CD4-positive, alpha-beta T cell treated with Interleukin-17A for 4 hours (primary cell): ENCODE measurements around the gene LCN6.
"Not testable (repeated sequence)": the region's sequence is repeated elsewhere in the genome, so short reads cannot be mapped to it uniquely, and the experiment has no call there.

Source experiments
- DNase-seq: peaks from one replicate; pipeline ENCODE4 v3.0.0-alpha.2; 2020; ENCODE audit warnings: mixed read lengths

Gene LCN6

DNA sequence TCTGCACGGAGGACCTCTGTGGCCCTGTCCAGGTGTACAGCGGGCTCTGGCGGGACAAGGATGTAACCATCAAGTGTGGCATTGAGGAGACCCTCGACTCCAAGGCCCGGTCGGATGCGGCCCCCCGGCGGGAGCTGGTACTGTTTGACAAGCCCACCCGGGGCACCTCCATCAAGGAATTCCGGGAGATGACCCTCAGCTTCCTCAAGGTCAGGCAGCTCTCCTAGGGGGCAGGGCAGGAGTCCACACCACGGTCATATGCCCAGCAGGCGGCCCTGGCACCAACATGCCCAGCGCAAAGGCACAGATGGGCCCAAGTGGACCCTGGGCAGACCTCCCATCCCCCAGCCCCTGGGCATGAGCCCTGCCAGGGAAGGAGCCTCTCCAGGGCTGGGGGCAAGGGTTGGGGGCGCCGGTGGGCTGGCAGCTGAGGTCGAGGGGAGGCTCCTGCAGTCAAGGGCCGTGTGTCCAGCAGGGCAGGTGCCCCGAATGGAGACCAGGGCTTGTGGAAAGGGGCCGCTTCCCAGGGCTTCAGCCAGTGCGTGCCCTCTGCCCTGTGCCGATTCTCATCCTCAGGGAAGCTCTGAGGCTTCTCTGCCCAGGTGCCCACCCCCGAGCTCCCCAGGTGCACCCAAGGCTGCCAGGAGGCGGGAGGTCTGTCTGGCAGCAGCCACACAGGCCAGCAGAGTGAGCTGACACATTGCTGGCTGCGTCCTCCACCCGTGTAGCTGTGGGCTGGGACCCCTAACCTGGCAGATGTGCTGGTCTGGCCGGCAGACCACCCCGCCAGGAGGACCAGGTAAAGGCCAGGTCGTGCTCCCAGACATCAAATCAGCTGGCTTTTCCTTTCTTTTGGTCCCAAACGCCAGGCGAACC is 26.0 kb downstream of the LCN6 start:
- DNase-seq, result no peak

DNA sequence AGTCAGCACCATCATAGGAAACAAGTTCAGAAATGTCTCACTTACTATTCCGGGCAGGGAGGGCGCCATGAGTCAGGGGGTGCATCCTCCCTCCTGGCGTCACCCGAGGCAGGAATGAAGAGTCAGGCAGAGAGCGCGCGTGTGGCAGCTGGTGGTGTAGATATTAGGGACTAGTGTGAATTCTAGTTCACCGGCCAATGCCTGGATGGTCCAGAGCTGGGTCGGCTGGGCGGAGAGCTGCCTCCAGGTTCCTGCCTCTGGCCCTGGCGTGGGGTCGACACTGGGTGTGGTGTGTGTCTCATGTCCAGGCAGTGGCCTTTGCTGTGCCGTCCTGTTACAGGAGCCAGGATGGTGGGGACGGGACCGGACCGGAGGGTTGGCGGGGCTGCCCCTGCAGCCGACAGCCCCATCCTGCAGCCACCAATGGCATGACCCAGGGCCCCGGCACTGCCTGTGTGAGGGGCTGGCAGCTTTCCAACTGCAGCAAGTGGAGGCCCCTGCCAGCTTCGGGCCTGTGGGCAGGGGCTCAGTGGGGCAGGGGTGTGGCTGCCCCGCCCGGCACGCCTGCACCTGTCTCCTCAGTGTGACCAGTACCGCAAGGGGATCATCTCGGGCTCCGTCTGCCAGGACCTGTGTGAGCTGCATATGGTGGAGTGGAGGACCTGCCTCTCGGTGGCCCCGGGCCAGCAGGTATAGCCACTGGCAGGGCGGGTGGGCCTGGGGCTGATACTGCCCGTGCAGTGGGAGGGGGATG is 26.8 kb downstream of the LCN6 start:
- no peak for DNase-seq

DNA sequence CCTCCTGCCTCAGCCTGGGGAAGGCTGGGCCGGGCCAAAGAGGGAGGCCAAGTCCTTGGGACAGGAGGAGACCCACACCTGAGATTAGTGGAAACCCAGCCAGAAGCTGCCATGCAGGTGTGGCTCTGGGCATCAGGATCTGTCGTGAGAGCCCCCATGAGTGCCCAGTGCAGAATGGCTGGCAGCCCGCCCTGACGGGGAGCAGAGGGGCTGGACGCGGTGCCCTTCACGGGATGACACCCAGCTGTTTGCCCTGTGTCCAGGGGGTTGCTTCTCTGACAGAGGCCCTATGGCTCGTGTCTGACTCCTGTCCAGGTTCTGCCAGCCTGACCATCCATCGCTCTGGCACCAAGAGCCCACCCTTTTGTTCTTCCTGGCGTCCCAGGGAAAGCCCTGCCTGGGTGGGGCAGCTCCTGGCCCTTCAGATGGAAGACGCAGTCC is 27.4 kb downstream of the LCN6 start:
- no peak for DNase-seq

DNA sequence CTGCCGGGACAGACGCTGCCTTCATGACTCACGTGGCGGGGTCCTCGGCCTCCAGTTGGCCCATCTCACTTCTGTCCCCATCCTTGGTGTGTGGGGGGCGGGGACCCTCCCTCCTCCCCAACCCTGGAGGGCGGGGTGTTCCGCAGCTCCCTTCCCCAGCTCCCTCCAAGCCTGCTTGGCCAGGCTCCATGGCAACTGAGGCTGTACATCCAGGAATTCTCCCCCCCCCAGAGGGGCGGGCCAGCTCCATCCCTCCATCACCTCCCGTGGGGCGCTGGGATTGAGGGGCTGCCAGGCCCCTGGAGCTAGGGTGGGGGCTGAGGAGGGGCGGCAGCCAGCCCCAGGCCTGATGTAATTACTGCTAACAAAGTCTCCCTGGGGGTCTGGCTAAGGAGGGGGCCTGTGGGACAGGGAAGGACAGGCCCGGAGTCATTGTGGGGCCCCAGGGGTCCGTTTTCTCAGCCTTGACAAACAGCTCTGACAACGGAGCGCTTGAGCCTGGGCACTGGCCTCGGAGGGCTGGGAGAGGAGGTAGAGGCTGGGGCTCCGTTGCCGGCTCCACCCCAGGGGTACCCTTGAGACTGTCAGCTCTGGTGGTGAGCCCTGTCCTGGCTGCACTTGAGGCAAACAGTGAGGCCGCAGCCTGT is 28.0 kb downstream of the LCN6 start:
- DNase-seq, result no peak

DNA sequence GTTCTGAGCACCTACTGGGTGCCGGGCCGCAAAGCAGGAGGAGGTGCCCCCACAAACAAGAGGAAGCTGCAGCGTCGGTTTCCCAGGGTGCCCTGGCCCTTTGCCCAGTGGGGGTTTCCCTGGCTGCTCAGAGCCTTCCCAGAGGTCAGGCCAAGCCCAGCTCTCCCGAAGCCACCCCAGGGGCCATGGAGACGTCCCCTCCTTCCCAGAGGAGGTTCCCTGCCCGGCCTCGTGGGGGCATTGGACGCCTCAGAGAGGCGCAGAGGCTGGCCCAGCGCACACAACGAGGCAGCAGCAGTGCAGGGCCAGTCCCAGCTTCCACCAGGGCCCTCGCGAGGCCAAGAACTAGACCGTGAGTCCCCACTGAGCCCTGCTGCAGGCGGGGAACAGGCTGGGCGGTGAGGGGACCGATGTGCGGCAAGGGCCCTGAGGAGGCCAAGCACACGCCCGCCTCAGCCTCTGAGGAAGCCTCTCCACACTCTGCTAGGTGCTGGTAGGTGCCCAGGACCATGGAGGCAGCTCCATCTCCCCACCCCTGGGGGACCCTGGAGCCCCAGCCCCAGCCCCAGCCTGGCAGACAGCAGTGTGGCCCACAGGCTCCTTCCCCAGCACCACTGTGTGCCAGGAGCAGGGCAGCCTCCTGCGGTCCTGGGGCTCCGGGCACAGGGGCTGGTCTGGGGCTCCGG is 29.0 kb downstream of the LCN6 start:
- peak; percentile 13 for DNase-seq

DNA sequence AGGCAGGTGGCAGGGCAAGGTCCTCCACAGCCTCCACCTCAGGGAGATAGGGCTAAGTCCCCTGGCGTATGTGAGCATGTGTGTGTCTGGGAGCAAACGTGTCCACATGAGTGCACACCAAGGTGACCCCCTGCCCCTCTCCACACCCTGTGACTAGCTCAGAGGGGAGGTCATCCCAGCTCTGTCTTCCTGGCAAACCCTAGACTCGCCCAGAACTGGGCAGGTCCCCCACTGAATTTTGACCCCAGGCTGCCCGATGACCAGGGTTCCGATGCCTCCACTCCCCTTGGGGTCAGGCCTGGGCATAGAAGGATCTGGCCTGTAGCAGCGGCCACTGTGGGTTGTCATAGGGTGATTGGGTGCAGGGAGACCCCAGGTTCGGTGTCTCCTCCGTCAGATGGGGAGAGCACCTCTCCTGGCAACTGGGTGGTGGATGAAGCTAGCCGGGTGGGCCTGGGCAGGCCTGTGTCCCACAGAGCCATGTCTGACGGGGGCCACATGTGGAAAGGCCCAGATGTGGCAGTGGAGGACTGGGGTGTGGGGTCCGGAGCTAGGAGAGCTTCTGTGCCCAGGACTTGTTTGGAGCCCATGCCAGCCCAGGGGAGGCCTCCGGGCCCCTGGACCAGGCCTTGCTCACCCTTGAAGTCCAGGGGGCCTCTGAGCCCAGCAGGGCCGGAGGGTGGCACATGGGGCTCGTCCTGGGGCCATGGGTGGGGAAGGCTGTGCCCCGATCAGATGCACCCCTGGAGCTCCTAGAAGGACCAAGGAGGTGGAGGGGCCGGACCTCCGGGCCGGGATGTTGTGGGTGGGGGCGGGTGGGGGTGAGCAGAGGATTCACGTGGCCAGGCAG is 29.8 kb downstream of the LCN6 start:
- no peak for DNase-seq

DNA sequence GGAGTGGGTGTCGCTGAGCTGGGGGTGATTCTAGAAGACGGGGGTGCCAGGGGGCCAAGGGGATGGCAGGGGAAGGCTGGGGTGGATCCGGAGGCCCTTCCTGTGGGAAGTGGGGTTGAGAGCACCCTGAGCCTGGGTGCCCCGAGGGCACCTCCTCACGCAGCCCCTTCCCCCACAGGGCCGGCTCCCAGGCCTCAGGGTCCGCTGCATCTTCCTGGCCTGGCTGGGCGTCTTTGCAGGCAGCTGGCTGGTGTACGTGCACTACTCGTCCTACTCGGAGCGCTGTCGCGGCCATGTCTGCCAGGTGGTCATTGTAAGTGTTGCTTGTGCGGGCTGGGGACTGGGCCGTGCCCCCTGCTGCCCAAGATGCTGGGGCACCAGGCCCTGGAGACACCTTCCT is 30.9 kb downstream of the LCN6 start:
- DNase-seq, result no peak

DNA sequence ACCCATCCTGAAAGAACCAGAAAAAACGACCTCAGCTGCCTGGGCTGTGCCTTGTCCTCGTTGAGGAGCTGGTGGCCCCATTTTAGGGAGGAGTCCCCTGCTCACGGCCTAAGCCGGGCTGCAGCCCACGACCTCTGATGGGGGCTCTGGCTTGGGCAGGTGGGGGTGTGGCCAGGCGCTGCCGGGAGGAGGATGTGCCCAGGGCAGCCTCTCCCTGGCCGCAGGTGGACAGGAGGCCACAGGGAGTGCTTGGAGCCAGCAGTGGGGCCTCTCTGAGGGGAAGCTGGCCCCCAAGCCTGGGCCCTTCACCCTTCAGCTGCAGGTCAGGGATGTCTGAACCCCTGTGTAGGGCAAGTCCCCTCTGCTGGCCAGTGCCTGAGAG is 33.4 kb downstream of the LCN6 start:
- DNase-seq, result no peak

DNA sequence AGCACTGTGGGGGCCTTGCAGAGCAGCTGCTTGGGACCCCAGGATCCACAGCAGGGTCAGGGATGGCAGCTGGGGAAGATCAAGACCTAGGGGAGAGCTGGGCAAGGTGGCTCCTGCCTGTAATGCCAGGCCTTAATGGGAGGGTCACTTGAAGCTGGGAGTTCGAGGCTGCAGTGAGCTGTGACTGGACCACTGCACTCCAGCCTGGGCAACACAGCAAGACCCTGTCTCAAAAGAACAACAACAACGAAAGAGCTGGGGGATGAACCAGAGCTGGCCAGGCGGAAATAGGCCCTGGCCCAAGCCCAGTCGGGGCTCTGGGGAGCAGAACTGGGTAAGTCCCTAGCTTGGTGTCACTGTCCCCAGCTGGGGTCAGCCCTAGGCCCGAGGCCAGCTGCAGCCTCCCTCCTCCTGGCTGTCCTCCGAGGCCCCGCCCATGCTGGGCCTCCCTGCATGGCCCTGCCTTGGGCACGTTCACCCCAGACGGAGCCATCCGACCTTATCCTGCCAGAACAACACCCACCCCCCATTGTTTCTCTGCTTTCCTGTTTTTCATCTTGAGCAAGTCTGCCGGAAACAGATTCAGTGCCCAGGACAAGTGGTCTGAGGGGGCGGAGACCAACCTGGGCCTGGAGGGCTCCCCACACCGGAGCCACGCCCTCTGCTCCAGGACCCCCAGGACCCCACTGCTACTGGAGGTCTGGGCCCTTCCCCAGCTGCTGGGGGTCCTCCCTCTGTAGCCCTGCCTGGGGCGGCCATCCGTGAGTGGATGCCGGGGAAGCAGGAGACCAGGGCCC is 34.0 kb downstream of the LCN6 start:
- no peak for DNase-seq

DNA sequence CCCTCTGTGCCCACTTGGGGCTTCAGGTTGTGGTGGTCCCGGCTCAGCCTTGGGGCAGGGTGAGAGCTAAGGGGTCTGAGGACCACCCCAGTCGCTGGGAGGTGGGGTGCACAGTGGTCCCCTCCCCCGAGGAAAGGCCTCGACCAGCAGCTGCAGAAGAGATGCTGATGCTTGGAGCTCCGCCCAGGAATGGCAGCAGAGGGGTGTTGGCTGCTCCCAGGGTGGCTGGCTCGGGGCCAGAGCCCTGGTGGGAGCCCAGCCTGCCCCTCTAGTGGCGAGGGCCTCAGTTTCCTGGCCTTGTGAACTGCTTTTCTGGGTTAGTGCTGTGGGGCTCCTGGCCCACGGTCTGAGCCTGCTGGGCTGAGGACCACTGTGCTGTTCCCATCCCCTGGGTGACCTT is 34.8 kb downstream of the LCN6 start:
- no peak for DNase-seq

DNA sequence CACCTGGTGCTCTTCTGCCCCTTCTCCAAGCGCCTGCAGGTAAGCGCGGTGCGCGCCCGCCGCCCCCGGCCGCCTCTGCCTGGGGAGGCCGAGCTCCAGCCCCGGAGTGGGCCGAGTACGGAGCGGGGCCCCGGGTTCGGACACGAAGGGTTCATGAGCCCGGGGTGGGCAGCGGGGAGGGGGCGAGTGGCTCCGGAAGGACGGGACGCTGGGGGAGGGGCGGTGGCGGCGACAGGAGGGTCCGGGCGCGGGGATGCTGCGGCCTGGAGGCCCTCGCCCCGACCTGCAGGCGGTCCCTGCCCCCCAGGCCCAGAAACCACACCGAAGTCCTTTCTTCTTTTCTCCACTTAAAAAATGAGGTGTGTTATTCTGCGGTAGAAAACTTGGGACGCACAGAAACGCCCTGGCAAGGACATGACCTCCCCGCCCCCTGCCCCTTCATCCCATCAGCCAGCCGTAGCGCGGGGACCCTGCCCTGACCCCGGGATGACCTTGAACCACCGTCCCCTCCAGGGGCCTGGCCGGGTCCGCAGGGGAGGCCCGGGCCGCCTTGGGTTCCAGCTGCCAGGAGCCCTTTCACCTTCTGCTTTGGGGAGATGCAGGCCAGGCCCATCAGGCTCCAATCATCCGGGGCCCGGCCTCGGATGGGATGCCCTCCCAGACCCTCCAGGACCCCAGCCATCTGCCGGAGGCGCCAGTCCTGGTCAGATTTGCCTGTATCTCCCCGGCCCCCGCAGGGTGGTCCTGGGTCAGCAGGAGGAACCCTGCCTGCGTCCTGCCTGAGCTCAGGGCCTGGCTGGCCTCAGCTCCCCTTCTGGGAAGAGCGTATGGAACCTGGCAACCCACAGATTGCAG is 35.4 kb downstream of the LCN6 start:
- no peak for DNase-seq

DNA sequence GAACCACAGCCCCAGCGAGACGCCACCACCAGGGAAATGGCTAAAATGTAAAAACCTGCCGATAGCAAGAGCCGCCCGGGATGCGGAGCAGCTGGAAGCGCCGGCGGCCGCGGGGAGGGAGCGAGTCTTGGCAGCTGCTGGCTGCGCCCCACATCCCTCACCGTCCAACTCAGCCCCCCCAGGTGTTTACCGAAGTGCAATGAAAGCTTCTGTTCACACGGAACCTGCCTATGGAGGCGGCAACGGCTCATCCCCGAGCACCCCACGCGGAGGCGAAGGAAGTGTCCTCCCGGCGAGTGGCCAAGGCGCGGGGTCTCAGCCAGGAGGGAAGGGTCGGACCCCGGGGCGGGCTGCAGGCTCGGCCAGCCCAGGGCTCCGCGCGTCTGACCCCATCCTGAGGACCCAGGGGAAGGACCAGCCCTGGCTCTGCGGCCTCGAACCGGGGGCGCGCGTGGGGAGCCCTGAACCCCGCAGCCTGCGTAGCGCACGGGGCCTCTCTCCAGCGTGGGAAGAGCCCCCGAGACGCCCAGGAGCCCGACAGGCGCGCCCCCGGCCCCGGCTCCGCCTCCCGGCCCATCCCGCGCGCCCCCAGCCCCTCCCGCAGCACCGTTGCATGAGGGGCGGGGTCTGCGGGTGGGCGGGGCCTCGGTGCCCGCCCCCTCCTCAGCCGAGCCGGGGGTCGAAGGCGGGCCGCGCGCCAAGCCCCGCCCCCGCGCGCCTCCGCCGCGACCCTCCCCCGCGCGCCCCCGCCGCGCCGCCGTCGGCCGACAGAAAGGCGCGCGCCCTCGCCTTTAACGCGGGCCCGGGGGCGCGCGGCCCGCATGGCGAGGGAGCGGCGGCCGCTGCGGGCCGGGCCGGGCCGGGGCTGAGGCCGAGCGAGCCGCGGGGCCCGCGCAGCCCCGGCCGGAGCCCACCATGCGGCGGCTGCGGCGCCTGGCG is 36.3 kb downstream of the LCN6 start, which contains the start of gene DIPK1B:
Gene DIPK1B, plus strand, starts transcription at position 822 of the 939 bp plus-strand sequence. Its CDS starts 94 bp downstream, at position 916.
- DNase-seq, result peak; percentile 38

DNA sequence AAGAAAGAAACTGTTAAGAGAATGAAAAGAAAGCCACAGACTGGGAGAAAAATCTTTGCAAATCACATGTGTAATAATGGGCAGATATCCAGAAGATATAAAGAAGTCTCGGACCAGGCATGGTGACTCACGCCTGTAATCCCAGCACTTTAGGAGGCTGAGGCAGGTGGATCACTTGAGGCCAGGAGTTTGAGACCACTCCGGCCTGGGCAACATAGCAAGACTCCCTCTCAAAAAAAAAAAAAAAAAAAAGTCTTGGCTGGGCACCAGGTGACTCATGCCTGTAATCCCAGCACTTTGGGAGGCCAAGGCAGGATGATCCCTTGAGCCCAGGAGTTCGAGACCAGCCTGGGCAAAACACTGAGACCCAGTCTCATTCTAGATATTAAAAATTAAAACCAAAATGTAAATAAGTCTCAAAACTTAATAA is 37.1 kb downstream of the LCN6 start:
- not testable (repeated sequence) for DNase-seq

DNA sequence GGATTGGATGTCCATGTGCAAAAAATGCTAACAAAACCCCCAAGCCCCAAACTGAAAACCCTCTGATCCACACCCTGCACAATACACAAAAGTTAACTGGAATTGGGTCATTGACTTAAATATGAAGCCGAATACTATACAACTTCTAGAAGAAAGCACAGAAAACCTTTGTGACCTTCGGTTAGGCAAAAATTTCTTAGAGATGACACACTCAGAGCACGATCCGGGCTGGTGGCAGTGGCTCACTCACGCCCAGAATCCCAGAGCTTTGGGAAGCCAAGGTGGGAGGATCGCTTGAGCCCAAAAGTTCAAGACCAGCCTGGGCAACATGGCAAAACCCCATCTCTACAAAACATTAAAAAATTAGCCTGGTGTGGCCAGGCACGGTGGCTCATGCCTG is 37.8 kb downstream of the LCN6 start:
- DNase-seq, result no peak

DNA sequence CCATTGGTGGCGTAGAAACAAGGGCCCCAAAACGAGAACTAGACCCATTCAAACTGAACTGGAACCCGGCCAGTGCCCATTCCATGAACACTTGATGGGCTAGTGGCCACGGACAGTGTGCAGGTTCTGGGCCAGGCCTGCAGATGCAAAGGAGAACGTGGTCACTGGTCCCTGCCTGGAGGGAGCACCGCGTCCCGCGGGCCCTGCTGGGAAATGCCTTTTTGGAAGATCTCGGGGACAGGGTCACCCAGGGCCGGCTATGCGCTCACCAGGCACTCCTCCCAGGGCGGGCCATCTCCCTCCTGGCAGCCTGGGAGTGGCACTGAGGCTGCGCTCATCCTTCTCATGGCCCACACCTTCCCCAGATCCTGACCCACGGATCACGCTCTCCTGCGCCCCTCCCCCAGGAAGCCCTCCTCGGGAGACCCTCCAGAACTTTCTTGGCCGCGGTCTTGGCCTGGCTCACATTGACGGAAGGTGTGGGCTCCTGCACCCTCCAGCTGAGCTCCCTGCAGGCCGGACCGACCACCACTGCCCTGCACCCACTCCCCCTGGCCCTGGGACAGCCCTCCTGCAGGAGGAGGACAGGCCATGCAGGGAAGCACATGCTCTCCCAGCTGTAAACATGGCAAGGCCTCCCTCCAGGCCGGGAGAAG is 38.7 kb downstream of the LCN6 start:
- DNase-seq, result no peak

DNA sequence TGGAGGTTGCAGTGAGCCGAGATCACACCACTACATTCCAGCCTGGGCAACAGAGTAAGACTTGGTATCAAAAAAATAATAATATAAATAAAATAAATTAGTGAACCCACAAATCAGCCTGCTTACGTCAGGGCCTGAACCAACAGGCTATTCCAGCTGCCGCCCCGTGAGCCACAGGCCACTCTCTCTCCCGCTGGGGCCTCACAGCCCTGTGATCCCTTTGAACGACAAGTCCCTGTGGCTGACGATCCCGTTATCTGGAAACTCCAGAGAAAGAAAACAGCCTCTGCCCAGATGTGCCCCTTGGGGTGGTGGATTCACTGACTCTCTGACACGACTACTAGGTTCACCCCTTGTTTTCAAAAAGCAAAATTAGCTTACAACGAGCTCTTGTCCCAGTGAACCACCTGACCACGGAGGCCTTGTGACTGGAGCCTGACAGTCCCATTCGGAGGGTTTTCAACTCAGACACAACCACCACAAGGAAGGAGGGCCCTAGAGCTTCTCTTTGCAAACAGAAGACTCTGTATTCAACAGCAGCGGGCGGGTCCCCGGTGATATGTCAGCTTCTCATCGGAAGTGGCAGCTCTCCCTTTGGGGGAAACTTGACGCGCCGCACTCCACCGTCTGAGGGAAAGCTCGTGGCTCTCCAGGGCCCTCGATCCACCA is 40.3 kb downstream of the LCN6 start:
- no peak for DNase-seq

DNA sequence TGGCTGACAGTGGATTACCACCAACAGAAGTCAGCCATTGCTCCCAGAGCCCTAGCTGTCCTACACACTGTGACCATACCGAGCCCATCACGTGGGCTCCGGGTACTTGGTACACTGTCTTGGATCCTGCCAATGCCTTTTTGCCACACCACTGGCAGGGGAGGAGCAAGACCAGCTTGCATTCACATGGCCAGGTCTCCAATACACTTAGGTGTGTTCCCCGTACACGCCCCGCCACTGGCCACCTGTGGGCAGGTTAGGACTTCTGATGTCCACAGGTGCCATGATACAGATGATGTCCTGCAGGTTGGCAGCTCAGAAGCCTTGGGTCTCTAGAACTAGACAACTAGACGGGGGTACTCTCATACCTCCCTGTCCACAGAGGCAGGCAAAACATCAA is 41.3 kb downstream of the LCN6 start:
- DNase-seq, result no peak

DNA sequence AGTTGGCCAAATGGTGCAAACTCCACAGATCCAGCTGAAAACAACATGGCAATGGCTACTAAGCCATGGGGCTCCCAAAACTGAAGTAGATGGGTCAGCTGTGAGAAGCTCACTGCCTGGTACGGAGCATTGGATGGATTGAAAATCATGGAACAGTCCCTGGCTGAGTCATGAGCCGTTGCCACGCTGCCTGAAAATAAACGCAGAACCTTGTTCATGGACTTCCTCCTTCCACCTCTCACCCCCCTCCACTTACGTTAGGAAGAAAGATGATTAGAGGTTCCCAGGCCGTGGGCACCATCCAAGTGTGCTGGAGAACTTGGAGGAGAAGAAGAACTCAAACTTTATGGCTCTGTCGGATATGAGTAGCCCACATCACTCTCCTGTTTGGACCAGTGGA is 42.8 kb downstream of the LCN6 start:
- no peak for DNase-seq
